AG04449 (cell line): ENCODE data around the gene ABCC6.

Source experiments
- CTCF ChIA-PET: fragments of 350-600 bp; formaldehyde crosslinking; extraction: SDS; loops from one replicate; lab custom pipeline; 2021; ENCODE audit warnings: antibody characterized with exemption; lab: Yijun Ruan, JAX
- POLR2A ChIA-PET: fragments of 400-600, 350-600 bp; formaldehyde crosslinking; extraction: SDS; loops from one replicate; lab custom pipeline; 2020; ENCODE audit warnings: antibody characterized with exemption, inconsistent platforms; lab: Yijun Ruan, JAX
- DNase-seq: peaks from one replicate; pipeline ENCODE4 v3.0.0-alpha.2; 2010; ENCODE audit warnings: low read depth, low spot score
- H3K4me3 ChIP-seq: 2 replicates; pipeline ENCODE4 v1.5.1; 2011; ENCODE audit warnings: low read depth, mild to moderate bottlenecking, control low read depth, low read length
- TF ChIP-seq, protein P1 (sequence below): IDR thresholded peaks from one replicate; pipeline ENCODE4 v1.5.1; 2011; ENCODE audit warnings: mild to moderate bottlenecking, moderate library complexity, low read length, control low read depth, inconsistent platforms; ENCODE audit not compliant: insufficient read depth; ENCODE audit errors: missing control alignments

Gene ABCC6

DNA sequence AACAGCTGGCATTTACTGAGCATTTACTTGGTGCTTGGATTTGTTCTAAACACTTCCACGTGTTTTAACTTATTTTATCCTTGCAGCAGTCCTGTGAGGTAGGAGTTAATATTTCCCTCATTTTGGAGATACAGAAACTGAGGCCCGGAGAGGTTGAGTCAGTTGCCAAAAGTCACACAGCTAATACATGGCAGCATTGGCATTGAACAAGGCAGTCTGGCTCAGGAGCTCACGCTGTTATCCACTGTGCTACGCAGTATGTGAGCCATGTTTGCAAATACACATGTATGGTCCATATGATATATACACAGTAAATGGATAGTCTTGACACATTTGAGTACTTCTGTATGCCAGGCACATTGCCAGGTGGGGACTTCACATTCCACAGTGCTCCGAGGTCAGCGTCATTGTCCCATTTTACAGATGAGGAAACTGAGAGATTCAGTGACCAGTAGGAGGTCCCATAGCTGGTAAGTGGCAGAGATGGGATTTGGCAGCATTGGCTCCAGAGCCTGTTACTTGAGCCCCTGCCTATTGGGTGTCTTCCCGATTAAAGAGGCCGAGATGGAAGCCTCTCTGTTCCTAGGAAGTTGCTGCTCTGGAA lies 110.7 kb downstream of the ABCC6 start:
- ChIA-PET POLR2A (no interaction called here), CTCF (interaction anchor here (1.1 to 1.8 kb wide), 2 partner anchors 15 to 239 kb away, joined by 3 to 7 read pairs; no protein-coding TSS in a partner anchor)
- no peak for DNase-seq
- TF ChIP-seq, protein P1, sequence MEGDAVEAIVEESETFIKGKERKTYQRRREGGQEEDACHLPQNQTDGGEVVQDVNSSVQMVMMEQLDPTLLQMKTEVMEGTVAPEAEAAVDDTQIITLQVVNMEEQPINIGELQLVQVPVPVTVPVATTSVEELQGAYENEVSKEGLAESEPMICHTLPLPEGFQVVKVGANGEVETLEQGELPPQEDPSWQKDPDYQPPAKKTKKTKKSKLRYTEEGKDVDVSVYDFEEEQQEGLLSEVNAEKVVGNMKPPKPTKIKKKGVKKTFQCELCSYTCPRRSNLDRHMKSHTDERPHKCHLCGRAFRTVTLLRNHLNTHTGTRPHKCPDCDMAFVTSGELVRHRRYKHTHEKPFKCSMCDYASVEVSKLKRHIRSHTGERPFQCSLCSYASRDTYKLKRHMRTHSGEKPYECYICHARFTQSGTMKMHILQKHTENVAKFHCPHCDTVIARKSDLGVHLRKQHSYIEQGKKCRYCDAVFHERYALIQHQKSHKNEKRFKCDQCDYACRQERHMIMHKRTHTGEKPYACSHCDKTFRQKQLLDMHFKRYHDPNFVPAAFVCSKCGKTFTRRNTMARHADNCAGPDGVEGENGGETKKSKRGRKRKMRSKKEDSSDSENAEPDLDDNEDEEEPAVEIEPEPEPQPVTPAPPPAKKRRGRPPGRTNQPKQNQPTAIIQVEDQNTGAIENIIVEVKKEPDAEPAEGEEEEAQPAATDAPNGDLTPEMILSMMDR: no peak
- no peak overlapping the region for H3K4me3 ChIP-seq

GRCh38 chr16:16111639-16112038 lies 111.7 kb downstream of the ABCC6 start:
- DNase-seq: no peak
- POLR2A ChIA-PET: interaction anchor here (0.9 kb wide), 1 partner anchor 15 kb away, joined by 3 read pairs; no protein-coding TSS in a partner anchor
- TF ChIP-seq, protein P1: no peak
- H3K4me3 ChIP-seq: no peak overlapping the region
- CTCF ChIA-PET: interaction anchor here (1.0 to 1.8 kb wide), 4 partner anchors 16 to 238 kb away, joined by 3 to 7 read pairs (median 4); no protein-coding TSS in a partner anchor

DNA sequence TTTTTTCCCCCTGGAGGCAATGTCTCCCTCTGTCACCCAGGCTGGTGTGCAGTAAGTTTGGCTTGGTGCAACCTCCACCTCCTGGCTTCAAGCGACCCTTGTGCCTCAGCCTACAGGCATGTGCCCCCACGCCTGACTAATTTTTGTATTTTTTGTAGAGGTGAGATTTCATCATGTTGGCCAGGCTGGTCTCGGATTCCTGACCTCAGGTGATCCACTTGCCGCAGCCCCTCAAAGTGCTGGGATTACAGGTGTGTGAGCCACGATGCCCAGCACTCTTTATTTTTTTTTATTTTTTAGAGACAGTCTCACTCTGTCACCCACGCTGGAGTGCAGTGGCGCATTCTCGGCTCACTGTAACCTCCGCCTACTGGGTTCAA lies 113.2 kb downstream of the ABCC6 start:
- DNase-seq: no peak
- POLR2A ChIA-PET: no interaction called here
- H3K4me3 ChIP-seq: no peak overlapping the region
- TF ChIP-seq, protein P1: no peak
- CTCF ChIA-PET: interaction anchor here (1.4 kb wide), 1 partner anchor 355 kb away, joined by 3 read pairs; no protein-coding TSS in a partner anchor

DNA sequence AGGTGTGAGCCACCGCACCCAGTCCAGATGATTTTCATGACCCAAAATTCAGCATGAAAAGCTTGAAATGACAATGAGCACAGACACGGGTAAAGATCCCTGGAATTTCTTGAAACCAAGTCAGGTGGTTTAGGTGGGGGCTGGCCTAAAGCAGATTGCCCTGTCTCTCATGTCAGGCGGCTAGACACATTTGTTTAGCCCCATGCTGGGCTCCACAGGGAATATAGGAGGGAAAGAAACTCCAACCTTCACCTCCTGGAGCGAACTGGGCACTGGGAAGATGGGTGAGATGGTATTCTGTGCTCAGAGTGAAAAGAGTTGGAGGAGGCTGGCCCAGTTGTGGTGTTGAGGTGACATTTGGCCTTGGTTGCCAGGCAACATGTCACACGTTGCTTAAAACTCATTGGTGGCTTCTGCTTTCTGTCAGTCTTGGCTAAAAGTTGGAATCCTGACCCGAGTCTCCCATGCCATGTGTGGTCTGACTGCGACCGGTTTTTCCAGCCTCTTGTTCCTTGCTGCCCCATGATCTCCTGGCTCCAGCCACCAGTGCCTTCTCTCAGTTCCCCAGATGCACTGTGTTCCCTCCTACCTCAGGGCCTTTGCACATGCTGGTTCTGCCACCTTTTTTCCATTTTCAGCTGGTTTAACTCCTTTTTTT lies 113.7 kb downstream of the ABCC6 start:
- ChIA-PET CTCF (interaction anchor here (1.4 to 1.7 kb wide), 2 partner anchors 235 to 354 kb away, joined by 3 to 7 read pairs; no protein-coding TSS in a partner anchor), POLR2A (no interaction called here)
- TF ChIP-seq, protein P1: no peak
- DNase-seq: no peak
- H3K4me3 ChIP-seq: no peak overlapping the region

DNA sequence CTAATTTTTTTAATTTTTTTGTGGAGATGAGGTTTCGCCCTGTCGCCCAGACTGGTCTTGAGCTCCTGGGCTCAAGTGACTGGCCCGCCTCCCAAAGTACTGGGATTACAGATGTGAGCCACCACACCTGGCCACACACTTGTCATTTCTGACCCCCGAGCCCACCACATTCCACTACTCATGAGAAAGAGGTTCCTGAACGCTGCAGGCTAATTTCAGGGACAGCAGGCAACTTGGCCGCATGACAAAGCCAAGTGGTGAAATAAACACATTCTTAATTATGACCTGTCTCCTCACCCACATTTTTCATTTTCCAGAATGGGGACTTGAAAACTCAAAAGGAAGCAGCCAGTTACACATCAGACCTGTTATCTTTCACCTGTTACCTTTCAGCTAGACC lies 114.5 kb downstream of the ABCC6 start:
- TF ChIP-seq, protein P1: no peak
- POLR2A ChIA-PET: no interaction called here
- no peak for DNase-seq
- CTCF ChIA-PET: interaction anchor here (1.7 kb wide), 1 partner anchor 234 kb away, joined by 7 read pairs; no protein-coding TSS in a partner anchor
- no peak overlapping the region for H3K4me3 ChIP-seq

GRCh38 chr16:16107839-16108238 lies 115.5 kb downstream of the ABCC6 start:
- POLR2A ChIA-PET: no interaction called here
- CTCF ChIA-PET: no interaction called here
- no peak for DNase-seq
- TF ChIP-seq, protein P1: no peak
- H3K4me3 ChIP-seq: no peak overlapping the region
